ENCODE data around the gene FZR1. TPM values are rescaled to one million over a fixed set of nuclear protein-coding genes. Genes with fewer than 3 reads are reported as not detected.

Gene FZR1
- total RNA-seq = 31.0 and 39.8 TPM in 2 replicates

DNA sequence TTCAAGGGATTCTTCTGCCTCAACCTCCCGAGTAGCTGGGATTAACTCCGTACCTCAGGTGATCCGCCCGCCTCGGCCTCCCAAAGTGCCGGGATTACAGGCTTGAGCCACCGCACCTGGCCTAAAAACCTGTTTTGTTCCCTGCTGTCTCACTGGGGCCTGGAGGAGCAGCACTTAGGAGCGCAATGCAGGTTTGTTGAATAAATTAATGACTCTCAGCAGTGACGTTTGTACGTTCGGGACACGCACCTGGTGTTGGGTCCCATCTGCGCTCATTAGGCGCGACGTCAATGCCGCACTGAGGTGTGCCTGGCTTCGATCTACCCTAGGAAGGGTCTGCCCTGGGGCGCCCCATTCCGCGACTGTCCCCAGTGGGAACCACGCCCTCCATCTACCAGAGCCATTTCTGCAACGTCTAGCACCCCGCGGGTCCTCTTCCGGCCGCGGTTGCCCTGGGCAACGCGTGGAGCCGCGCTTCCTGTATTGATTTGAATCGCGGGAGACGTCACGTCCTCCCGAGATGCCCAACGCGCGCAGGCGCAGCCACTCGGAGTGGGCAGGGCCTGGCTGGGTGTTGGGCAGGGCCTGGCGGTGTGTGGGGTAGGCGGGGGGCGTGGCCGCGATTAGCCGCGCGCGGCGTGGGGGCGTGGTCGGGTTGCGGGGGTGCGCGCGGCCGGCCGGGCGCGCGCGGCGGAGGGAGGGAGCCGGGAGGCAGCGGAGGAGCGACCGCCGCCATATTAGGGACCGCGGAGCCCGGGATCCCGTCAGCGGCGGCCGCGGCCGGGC, at the start of gene FZR1:
Gene FZR1, plus strand, starts transcription at position 714 of the 786 bp plus-strand sequence. CDS start 16,679 bp downstream, outside the sequence.

DNA sequence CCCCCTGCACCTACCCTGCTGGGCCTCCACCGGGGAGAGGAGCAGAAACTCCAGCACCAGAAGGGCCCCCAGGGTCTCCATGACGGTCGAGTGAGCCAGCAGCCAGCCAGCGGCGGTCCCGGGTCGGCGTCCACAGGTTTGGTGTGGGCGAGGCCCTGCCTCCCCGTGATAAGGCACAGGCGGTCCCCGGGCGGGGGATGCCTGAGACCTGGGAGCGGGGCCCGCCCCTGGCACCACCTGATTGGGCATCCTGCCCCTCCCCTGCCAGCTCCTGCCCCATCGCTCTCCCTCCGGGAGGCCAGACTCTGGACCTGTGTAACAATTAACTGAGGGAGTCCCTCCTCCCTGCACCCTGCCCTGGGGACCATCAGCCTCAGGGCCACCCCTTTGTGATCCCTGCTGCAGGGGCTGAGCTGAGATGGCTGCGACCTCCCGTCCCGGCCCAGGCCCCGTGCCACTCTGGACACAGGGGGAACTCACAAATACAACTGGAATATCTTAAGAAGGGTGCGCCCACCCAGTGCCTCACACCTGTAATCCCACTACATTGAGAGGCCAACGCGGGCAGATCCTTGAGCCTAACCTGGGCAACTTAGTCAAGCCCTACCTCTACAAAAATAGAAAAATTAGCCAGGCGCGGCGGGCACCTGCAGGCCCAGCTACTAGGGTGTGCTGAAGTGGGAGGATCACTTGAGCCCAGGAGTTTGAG, 25.6 kb upstream of the FZR1 start, which contains the start of gene SMIM24:
Gene SMIM24, minus strand, starts transcription at position 143 of the 709 bp plus-strand sequence. Its CDS starts 62 bp downstream, at position 81.

DNA sequence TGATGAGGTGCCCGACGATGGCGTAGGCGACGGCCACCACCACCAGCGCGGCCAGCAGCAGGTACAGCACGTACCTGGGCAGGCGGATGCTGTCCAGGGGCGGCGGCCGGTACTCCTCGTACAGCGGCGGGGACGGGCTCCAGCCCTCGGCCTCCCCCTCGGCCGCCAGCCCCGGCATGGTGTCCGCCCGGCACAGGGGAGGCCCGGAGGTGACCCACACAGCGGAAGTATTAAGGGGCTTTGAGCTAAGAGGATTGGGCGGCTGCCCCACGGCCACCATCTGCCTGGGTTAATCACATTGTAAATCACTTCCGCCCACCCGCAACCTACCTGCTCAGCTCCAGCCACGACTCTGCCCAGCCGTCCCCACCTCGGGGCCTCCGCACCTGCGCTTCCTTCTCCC, 22.9 kb upstream of the FZR1 start, which contains the start of gene SMIM44:
Gene SMIM44, minus strand, starts transcription at position 216 of the 403 bp plus-strand sequence. Its CDS starts 38 bp downstream, at position 178.

DNA sequence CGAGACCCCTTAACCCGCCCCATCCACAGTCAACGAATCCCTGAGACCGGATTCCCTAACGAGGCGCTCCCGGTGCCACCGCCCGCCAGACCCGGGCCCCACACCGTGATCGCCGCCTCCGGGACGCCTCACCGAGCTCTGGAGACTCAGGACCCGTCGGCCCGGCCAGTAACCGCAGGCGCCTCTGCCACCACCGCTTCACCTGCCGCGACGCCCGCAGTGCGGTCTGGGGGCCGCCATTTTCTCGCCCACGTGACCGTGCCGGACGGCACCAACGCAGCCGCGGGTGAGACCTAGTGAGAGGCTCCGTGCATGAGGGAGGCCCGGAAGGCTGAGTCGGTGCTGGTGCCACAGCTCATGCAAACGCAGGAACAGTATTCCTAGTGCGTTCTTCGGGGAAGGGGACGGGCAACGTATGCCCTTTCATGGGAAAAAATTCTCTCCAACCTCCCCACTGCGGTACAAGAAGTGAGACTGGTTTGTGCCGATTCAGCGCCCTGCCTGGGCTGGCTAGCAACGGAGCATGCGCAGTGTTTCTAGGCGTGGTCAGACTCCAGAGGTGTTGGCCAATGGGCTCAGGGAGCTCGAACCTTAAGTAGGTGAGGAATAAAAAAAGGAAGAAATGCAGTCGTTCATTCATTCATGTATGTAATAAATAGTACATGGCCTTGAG, 5.5 kb upstream of the FZR1 start, which contains the start of gene DOHH:
Gene DOHH, minus strand, starts transcription at position 246 of the 673 bp plus-strand sequence. CDS start 3,860 bp downstream, outside the sequence.

DNA sequence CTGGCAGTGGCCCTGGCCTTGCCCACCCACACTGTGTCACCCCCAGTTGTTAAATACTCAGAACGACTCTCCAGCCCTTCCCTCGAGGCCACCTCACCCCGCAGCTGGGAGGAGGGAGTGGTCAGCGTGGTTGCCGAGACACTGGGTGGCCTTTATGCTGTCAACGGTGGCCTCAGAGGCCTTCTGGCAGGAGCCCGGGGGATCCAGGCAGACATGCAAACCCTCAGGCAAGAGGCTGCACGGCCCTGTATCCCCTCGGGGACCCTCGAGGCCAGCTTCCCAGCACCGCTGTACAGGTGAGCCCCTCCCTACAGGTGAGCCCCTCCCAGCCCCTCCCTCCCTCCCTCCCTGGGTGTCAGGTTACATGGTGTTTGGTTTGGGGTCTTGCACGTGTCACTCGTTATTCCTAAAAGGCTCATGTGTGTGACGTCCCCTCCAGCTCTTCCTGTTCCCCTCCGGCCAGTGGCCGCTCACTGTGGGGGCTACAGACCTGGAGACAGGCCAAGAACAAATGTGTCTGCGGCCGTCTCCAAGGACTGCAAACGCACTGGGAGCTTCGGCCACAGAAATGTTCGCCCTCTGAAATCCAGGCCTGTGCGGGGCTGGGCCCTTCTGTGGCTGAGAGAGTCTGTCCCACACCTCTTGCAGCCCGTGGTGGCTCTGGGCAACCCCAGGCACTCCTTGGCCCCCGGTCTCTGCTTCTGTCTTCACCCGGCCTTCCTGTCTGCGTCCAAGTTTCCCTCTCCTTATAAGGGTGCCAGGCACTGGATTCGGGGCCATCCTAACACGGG, 33.0 kb downstream of the FZR1 start, which contains the start of gene TEKTIP1:
Gene TEKTIP1, plus strand, starts transcription at position 210 of the 791 bp plus-strand sequence. Its CDS starts 4 bp downstream, at position 214.

DNA sequence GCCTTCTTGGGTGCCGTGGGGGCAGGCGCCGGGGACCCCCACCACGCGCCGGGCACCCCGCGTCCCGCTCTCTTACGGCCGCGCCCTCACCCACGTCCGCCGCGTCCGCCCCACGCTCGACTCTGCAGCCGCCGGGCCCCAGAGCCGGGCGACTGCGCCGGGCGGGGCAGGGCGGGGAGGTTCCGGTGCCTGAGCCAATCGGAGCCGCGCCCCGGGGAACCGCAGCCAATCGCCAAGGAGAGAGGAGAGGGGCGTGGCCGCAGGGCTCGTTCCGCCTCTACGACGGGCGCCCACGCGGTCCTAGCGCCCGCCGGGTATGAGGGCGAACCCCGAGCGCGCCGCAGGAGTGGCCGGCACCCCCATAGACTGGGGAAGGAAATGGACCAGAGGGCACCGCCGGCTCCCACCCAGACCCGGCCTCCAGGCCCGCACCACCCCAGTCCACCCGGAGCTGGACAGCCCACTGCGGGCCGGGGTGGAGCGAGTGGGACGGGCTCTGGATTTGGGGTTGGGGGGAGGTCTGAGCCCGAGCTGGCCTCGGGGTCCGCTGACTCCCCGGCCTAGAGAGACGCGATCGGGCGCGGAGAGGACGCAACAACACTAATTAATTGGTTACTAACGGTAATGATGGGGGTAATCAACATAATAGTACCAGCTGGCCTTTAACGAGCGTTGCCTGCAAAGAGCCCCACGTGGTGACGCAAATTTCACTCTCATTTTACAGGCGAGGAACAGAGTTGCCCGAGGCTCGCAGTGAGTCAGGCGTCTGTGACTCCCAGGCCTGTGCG, 51.5 kb downstream of the FZR1 start, which contains the start of gene MFSD12:
Gene MFSD12, minus strand, starts transcription at position 126 of the 788 bp plus-strand sequence. CDS start 183 bp downstream, outside the sequence.

DNA sequence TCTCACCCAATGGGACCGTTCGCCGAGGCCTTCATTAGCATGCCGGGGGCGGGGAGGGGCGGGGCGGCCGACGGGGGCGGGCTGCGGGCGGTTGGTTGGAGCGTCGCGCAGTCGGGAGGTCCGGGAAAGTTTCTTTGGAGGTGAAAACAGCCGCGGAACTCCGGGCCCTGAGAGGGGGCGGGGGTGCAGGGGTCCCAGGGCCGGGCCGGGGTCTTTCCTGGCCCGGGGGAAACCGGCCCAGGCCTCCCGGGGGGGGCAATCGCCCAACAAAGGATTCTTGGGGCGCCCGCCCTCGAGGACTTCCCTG, 66.7 kb downstream of the FZR1 start, which contains the start of gene HMG20B:
Gene HMG20B, plus strand, starts transcription at position 90 of the 307 bp plus-strand sequence. CDS start 366 bp downstream, outside the sequence.

DNA sequence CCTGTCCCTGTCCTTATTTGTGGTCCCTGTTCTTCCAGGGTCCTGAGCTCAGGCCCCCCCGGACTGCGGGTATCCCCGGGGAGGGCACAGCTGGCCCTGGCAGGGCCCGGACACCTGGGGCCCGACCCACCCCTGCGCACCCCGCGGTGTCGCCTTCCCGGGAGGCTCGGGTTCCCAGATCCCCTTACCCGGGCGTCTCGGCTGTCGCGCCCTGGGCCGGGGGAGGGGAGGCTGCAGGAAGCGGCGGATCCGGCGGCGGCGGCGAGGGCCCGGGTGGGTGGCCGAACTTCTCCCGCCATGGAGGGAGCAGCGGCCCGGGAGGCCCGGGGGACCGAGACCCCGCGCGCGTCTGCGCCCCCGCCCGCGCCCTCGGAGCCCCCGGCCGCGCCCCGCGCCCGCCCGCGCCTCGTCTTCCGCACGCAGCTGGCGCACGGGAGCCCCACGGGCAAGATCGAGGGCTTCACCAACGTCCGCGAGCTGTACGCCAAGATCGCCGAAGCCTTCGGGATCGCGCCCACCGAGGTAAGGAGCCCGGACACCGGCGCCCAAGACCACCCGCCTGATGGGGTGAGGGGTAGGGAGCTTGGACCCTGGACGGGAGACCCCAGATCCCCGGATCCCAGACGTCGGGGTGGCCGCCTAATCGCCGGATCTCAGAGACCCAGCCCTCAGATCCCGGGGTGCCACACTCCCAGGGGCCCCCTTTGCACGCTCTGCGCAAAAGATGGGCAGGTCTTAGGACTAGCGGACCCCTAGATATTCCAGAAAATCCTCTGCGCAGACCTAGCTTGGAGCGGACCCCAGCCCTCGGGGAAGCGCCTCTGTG, 79.4 kb downstream of the FZR1 start, which contains the start of gene GIPC3:
Gene GIPC3, plus strand, starts transcription at position 178 of the 826 bp plus-strand sequence. Its CDS starts 120 bp downstream, at position 298.

Small RNA genes within 50 kb of the gene (small RNA-seq; reads per million reads assigned to genes)
- gene AC005786.1 (not detected), gene RF00212 (not detected)

Other genes starting within 250 kb of the FZR1 start
- 55.2 and 83.0 TPM in 2 replicates for gene NFIC, start 139.7 kb upstream of the FZR1 start, total RNA-seq
- not detected in 2 replicates for gene SMIM24, start 25.8 kb upstream of the FZR1 start, total RNA-seq
- not detected in 2 replicates for gene SMIM44, start 22.9 kb upstream of the FZR1 start, total RNA-seq
- gene DOHH, start 5.6 kb upstream of the FZR1 start, total RNA-seq = 9.6 and 10.1 TPM in 2 replicates
- gene TEKTIP1, start 32.9 kb downstream of the FZR1 start, total RNA-seq = not detected in 2 replicates
- 60.5 and 71.3 TPM in 2 replicates for gene MFSD12, start 51.3 kb downstream of the FZR1 start, total RNA-seq
- 77.7 and 82.0 TPM in 2 replicates for gene HMG20B, start 66.6 kb downstream of the FZR1 start, total RNA-seq
- gene GIPC3, start 79.2 kb downstream of the FZR1 start, total RNA-seq = 0.79 and 0.93 TPM in 2 replicates
- gene TBXA2R, start 100.6 kb downstream of the FZR1 start, total RNA-seq = 1.3 and 1.9 TPM in 2 replicates
- gene CACTIN, start 120.5 kb downstream of the FZR1 start, total RNA-seq = 24.5 and 27.1 TPM in 2 replicates
- gene PIP5K1C, start 194.2 kb downstream of the FZR1 start, total RNA-seq = 23.5 and 29.3 TPM in 2 replicates
- gene TJP3, start 202.1 kb downstream of the FZR1 start, total RNA-seq = not detected in 2 replicates